ENCODE results near the gene UBALD1.

- TF ChIP-seq CTCF (conservative IDR thresholded peaks at IDR 0.05; ENCODE audit: low read depth, low read length) = no peak
- TF ChIP-seq EZH2 (IDR thresholded peaks at IDR 0.05; ENCODE audit: low read length, unreplicated experiment) = no peak
- TF ChIP-seq EZH2phosphoT487 (IDR thresholded peaks at IDR 0.05; ENCODE audit: borderline replicate concordance, low read length) = no peak
Observed at GRCh38 chr16:4614571-4615383, at the start of gene UBALD1.
